KOPT-K1 (cell line): ENCODE data around the gene UBXN10.

ENCODE experiments used
- H3K27ac ChIP-seq: fragments of 200-600 bp; sonication (generic); 2 replicates; pipeline ENCODE4 v1.5.1; 2016; ENCODE audit warnings: antibody characterized with exemption, mild to moderate bottlenecking, low read depth, low read length; ENCODE audit not compliant: poor library complexity, severe bottlenecking
- H3K36me3 ChIP-seq: fragments of 200-600 bp; sonication (generic); 2 replicates; pipeline ENCODE4 v1.5.1; 2017; ENCODE audit warnings: antibody characterized with exemption, mild to moderate bottlenecking, low read length, moderate library complexity; ENCODE audit not compliant: insufficient read depth
- H3K9me3 ChIP-seq: fragments of 200-600 bp; sonication (generic); 2 replicates; pipeline ENCODE4 v1.5.1; 2017; ENCODE audit warnings: antibody characterized with exemption, low read length, mild to moderate bottlenecking; ENCODE audit not compliant: insufficient read depth, poor library complexity, severe bottlenecking

The UBXN10 gene

DNA sequence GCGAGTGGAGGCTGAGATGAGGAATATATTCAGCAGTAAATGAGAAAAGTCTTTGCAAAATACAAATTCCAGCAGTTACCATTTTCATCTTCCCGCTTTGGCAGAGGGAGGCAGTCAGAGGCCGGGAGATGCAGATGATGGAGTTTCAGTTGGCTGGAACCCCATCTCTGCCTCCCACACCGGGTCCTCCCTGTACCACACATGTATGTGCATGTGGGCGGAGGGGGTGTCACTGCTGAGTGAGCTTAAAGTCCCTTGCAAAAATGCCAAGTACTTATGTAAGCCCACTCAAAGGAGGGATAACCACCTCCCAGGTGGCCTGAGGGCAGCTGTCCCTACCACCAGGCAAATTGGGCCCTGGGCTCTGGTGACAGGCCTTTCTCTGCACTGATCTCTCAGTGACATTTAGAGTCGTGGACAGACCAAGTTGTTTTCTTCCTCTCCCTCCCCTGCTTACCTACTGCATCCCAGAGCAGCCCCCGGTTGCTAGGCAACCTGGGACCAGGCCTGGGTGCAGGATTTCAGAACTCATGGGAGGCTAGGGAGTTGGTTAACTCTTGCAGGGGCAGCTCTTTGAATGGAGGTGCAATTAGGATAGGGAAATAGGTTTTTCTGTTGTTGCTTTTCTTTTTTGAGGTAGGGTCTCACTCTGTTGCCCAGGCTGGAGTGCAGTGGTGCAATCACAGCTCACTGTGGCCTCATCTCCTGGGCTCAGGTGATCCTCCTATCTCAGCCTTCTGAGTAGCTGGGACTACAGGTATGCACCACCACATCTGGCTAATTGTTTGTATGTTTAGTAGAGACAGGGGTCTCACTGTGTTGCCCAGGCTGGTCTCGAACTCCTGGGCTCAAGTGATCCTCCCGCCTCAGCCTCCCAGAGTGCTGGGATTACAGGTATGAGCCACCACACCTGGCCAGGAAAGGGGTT, 17.1 kb upstream of the UBXN10 start:
- no peaks in the 10 kb centered on the region for H3K36me3 ChIP-seq
- no peak overlapping the region for H3K27ac ChIP-seq
- H3K9me3 ChIP-seq = no peaks in the 10 kb centered on the region

DNA sequence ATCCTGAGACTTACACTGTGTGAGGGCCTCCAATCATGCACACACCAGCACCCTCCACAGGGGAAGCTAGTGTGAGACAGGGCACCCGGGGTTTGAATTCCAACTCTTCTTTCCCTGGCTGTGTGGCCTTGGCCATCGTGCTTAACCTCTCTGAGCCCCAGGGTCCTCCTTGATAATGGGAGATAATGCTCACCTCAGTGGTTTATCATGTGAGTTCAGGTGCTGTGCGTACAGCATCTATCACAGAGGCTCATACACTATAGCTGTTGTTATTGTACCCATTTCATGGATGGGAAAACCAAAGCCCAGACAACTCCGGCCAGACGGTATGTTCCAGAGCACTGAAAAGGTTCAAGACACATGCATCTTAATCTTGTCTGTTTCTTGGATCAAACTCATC, 16.0 kb upstream of the UBXN10 start:
- Histone ChIP-seq H3K9me3 (no peaks in the 10 kb centered on the region), H3K27ac (no peak overlapping the region), H3K36me3 (no peaks in the 10 kb centered on the region)

DNA sequence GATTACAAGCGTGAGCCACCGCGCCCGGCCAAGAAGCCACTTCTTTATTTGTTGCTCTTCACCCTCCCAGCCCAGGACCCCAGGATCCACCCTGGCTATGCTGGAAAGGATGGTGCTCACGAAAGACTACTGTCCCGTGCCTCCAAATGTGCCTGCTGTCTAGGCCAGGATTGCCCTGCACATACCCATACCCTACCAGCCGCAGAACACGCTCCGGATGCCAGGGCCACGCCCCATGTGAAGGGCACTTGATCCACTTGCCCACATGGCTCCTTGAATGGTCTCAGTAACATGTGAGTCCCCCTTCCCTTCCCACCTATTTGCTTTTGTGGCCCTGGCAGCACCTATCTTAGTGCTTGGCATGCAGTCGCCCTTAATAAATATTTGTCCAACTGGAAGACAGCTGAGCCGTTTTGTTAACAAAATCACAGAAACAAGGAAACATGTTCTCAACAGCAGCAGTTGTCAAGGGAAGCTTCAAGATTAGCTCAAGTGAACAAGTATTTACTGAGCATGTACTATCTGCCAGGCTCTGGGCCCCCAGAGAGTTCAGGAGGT, 13.8 kb upstream of the UBXN10 start:
- H3K27ac ChIP-seq = no peak overlapping the region
- no peaks in the 10 kb centered on the region for H3K36me3 ChIP-seq
- no peaks in the 10 kb centered on the region for H3K9me3 ChIP-seq

DNA sequence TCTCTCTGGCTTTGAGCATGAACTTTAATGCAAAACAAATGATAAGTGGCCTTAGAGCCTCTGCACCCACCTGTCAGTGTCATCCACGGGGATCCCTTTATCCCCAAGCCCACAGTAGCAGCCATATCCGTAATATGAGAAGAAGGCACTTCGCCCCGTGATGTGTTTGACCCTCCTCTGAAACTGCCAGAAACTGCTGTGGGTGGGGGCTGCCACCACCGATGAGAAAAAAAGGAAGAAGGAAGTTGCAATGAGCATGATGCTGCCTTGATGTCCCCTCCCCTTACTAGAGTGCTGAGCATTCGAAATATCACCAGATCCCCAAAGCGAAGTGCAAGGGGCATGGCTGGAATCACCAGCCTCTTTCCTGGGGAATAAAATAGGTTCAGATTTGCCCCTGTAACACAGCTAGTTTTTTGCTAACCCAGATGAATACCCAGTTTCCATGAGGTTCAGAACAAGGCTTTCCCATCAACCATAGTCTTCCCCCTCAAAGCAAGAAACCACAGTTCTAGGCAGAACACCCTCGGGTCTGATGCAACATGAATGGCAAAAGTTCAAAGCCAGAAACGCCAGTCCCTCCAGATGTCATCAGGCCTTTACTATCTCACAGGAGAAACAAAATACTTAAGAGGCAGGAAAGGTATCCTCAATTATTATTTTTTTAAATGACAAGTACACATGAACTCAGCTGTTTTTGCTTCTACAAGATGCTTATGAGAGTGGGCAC, 10.8 kb upstream of the UBXN10 start:
- no peak overlapping the region for H3K27ac ChIP-seq
- H3K36me3 ChIP-seq = no peaks in the 10 kb centered on the region
- no peaks in the 10 kb centered on the region for H3K9me3 ChIP-seq

DNA sequence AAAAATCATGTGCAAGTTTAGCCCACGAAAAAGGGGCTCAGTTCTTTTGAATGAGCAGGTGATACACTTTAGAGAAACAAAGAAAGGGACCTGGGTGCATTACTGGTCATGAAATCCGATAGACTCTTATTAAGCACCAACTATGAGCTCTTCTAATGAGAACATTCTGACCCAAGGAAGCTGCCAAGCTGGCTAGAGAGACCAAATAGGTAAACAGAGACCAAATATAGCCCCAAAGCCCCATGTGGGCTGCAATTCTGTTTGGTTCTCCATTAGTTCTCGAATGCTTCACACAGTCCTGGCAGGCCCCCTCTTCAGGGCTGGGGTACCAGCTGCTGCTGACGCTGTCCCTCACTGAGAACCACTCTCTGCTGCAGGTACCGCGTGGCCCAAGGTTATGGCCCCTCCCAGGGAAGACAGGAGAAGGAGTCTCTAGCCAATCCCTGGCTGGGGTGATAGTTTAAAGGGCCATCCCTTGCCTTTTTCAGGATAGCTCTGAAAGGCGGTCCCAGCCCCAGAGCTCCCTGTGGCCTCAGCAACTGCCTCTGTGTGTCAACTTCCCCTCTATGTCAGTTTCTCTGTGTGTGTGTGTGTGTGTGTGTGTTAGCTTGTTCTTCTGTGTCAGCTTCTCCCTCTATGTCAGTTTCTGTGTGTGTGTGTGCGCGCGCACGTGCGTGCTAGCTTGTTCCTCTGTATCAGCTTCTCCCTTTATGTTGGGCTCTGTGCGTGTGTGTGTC, 7.1 kb upstream of the UBXN10 start:
- no peak overlapping the region for H3K27ac ChIP-seq
- H3K36me3 ChIP-seq = no peaks in the 10 kb centered on the region
- H3K9me3 ChIP-seq = no peaks in the 10 kb centered on the region

DNA sequence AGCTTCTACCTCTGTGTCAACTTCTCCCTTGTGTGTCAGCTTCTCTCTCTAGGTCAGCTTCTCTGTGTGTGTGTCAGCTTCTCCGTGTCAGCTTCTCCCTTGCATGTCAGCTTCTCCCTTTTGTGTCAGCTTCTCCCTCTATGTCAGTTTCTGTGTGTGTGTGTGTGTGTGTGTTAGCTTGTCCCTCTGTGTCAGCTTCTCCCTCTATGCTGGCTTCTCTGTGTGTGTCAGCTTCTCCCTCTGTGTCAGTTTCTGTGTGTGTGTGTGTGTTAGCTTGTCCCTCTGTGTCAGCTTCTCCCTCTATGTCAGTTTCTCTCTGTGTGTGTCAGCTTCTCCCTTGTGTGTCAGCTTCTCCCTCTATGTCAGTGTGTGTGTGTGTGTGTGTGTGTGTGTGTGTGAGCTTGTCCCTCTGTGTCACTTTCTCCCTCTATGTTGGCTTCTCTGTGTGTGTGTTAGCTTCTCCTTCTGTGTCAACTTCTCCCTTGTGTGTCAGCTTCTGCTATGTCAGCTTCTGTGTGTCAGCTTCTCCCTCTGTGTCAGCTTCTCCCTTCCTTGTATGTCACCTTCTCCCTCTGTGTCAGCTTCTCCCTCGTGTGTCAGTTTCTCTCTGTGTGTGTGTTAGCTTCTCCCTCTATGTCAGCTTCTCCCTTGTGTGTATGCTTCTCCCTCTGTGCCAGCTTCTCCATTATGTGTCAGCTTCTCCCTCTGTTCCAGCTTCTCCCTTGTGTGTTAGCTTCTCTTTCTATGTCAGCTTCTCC, 6.3 kb upstream of the UBXN10 start:
- no peak overlapping the region for H3K27ac ChIP-seq
- H3K9me3 ChIP-seq = no peaks in the 10 kb centered on the region
- H3K36me3 ChIP-seq = no peaks in the 10 kb centered on the region

DNA sequence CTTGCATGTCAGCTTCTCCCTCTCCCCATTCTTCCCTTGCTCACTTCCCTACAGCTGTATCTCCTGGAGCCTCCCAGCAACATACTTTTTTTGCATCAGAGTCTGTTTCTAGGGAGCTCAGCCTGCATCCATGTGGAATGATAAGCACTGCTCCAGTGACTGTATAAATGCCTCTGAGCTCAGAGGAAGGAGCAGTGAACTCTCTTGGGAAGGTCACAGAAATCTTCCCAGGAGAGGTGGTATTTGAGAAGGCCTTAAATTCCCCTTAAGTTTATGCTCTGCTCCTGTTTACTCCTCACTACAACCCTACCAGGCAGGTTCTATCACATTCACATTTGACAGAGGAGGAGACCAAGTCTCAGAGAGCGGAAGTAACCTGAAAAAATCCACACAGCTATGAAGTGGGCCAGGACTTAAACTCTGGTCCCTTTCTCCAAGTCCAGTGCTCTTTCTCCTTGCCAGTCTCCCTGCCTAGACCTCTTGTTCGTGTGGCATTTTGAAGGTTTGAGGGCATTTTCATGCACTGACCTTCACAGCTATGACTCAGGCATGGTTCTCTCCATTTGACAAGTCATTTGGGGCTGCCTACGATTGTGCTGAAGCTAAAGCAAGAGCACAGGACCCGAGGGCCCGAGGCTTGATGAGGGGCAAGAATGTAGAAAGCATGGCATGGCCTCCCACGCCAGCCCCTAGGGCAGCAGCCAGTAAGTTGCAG, 5.6 kb upstream of the UBXN10 start:
- Histone ChIP-seq H3K36me3 (no peaks in the 10 kb centered on the region), H3K27ac (no peak overlapping the region), H3K9me3 (no peaks in the 10 kb centered on the region)

DNA sequence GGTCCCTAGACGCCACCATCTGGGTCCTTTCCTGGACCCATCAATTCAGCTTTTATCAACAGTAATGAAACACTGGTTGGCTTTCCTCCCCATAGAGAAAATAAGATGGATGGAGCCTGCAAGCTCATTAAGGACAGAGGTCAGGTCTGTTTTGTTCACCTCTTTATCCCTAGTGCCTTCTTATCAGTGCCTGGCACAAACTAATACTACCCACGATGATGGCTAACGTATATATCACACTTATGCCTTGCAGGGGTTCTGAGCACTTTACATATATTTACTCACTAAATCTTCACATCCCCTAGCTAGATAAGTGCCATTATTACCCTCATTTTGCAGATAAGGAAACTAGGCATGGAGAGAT, 5.1 kb upstream of the UBXN10 start:
- Histone ChIP-seq H3K9me3 (no peaks in the 10 kb centered on the region), H3K27ac (no peak overlapping the region), H3K36me3 (no peaks in the 10 kb centered on the region)

DNA sequence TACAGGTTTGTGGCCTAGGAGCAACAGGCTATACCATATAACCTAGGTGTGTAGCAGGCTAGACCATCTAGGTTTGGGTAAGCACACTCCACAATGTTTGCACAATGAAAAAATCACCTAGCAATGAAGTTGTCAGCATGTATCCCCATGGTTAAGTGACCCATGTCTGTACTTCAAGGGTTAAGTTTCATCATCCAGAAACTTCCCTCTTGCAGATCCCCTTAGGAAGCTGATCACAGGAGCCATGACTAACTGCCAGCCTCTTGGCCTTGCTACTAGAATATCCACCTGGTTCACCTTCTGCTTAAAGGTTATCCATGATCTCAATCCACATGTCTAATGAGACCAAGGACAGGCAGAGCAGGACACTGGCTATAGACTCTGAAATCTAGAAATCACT, 3.5 kb upstream of the UBXN10 start:
- Histone ChIP-seq H3K27ac (no peak overlapping the region), H3K36me3 (no peaks in the 10 kb centered on the region), H3K9me3 (no peaks in the 10 kb centered on the region)

DNA sequence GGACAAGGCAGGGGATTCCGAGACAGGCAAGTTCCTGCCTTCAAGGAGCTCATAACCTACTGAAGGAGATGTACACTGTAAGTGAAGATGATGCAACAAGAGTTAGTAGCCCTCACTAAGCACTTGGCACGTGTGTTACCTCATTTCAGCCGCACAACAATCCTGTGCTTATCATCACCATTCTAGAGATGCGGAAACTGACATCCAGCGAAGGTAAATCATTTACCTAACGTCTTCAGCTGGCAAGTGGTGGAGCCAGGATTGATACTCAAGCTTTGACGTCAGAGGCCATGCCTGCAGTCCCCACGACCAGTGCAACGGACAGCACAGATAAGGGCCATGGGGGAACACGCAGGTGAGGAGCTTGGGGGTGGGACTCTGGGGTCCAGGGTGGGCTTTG, 2.9 kb upstream of the UBXN10 start:
- H3K9me3 ChIP-seq = no peaks in the 10 kb centered on the region
- no peak overlapping the region for H3K27ac ChIP-seq
- H3K36me3 ChIP-seq = no peaks in the 10 kb centered on the region

DNA sequence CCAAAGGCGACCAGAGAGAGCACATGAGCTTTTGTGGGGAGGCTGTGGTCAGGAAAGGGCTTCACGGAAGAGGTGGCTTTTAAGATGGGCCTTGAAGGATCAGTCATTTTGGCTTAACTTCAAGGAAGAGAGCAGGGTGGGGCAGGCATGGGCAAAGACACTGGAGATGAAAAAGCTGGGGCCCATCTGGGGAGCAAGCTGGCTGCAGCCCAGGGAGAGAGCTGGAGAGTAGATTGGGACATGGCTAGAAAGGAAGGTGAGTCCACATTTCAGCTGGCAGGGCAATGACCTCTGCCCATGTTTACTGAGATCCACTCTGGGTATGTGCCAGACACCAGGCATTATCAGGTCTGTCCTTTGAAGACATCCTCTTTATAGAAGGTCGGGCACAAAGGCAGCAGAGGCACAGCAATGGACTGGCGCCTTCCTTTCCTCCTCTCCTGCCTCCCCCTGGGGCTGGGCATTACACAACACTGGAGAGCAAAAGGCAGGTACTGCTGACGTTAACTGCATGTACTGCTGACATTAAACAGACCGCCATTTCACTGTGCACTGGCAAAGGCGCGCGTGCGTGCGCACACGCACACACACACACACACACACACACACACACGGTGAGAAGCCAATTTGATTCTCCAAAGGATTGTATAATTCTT, 2.2 kb upstream of the UBXN10 start:
- Histone ChIP-seq H3K27ac (no peak overlapping the region), H3K36me3 (no peaks in the 10 kb centered on the region), H3K9me3 (no peaks in the 10 kb centered on the region)

DNA sequence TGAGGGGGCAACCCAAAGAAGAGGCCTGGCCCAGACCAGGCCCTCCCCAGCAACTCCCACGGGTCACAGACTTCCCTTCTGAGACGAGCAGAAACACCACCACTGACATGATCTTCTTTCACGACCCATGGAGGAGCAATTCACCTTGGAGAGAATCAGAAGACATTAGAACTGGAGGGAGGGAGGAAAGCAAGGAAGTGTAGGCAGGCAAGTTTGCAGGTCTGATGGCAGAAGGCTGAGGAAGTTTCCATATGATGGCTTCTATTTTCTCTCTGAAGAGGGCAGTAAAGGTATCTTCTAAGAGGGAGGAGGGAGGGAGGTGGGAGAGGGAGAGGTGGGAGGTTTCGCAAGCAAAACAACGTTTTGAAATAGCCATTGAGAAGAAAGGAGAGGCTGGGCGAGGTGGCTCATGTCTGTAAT, 1.4 kb upstream of the UBXN10 start:
- Histone ChIP-seq H3K27ac (no peak overlapping the region), H3K9me3 (no peaks in the 10 kb centered on the region), H3K36me3 (no peaks in the 10 kb centered on the region)

DNA sequence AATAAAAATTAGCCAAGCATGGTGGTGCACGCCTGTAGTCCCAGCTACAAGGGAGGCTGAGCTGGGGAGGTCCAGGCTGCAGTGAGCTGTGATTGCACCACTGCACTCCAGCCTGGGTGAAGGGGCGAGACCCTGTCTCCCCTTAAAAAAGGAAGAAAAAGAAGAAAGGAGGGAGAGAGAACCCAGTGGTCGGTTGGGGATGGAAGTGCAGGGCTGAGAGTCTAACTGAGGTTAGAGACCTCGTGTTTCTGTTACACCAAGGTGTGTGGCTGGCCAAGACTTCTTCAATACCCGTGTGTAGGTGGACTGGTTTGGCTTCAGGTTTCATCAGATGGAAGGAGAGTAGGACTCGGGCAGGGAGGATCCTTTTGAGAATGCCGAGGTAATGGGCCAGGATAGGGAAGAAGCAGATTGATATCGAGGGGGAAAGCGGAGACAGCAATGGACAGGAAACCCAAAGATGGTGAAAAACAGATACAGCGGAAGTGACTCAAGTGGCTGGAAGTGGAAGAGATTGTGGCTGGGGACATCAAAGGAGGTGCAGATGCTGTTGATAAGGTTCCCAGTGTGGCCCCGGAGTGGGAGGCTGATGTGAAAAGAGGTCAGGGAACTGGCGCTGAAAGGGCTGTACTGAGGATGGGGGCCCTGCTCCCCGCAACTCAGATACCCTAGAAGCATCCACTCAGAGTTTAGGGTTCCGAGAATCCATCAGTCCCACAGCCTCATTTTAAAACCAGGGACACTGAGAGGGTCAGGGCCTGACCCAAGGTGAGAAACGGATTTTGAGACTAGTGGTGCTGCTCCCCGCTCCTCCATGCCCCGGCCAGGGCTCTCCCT, 681 bp upstream of the UBXN10 start:
- Histone ChIP-seq H3K27ac (no peak overlapping the region), H3K36me3 (no peaks in the 10 kb centered on the region), H3K9me3 (no peaks in the 10 kb centered on the region)
